Left forelimb (tissue), 1 donor: Measurements from ENCODE around the gene TTLL8.

Experiments used
- DNase-seq: peaks from one replicate; pipeline ENCODE4 v3.0.0-alpha.2; 2018; ENCODE audit warnings: low spot score

Gene TTLL8

GRCh38 chr22:50082961-50083461, 24.9 kb upstream of the TTLL8 start:
- no peak for DNase-seq

GRCh38 chr22:50082197-50082715, 24.2 kb upstream of the TTLL8 start:
- DNase-seq: no peak

GRCh38 chr22:50081426-50082196, 23.5 kb upstream of the TTLL8 start:
- DNase-seq: no peak

DNA sequence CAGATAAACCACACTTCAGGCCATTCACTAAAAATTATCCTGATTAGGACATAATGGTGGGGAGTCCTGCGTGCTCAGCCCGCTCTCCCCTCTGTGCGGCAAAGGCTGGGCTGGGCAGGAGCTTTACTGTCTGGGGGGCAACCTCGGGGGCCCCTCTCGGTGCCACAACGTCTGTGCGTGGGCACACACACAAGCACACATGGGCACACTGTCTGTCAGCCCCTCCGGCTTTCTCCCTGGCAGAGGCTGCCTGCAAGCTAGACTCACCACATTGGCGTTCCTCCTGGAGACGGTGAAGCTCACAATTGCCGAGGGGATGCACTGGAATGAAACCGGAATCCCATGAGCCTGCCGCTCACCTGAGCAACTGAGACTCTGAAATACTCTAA, 22.0 kb upstream of the TTLL8 start:
- no peak for DNase-seq

DNA sequence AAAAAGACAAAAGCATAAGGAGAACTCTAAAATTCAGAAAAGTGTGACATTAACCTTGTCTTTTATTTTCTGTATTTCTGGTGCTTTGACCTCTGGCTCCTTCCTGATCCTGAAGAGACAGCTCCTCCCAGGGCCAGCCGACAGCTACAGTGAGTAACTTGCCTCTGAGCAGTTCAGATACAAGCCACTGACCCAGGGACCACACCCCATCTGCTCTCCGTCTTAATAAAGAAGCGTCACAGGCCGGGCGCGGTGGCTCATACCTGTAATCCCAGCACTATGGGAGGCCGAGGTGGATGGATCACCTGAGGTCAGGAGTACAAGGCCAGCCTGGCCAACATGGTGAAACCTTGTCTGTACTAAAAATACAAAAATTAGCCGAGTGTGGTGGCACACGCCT, 20.7 kb upstream of the TTLL8 start:
- no peak for DNase-seq

DNA sequence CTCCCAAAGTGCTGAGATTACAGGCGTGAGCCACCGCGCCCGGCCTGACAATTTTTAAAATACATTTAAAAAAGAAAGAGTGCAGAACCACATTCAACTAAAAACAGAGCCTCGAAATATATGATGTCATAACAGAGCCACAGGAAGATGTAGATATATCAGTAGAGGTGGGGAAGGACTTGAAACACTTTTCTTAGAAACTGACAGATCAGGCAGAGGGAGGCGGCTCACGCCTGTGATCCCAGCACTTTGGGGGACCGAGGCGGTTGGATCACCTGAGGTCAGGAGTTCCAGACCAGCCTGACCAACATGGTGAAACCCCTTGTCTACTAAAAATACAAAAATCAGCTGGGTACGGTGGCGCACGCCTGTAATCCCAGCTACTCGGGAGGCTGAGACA, 20.1 kb upstream of the TTLL8 start:
- DNase-seq: no peak

DNA sequence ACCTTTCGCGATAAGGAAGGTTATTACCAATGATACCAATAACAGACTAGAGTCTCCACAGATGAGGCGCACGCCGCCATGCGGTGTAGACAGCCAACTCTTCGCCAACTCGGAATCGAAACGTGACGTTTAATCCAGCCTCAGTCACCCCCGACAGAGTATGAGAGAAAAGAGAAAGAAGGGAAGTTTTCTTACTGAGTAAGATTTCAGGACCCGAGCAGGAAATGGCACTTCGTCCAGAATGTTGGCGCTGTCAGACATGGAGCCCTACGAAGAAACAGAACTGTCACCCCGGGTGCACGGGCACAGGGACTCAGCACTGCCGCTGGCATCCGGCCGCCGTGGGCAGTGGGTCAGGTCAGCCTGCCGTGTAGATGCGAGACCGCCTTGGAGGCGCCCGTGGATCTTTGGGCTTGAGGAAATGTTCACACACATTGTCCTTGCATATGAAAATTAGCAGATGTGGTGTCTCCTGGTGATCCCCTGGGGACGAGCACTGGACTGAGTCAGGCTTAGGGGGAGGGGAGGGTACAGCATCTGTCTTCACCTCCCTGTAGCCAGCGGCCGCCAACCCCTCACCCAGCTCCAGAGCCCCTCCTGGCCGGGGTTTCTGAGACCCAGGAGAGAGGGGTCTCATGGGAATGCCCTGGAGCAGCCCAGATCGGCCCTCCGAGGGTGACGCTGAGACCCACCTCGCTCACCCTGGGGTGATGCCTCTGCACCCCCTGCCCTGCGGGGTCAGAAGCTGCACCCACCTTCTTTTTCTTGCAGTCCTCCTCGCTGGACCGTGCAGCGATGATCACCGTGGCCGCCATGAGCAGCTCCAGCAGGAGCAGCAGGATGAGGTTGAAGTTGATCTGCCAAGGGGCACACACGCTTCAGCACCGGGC, 18.8 kb upstream of the TTLL8 start:
- peak; percentile 54 for DNase-seq

DNA sequence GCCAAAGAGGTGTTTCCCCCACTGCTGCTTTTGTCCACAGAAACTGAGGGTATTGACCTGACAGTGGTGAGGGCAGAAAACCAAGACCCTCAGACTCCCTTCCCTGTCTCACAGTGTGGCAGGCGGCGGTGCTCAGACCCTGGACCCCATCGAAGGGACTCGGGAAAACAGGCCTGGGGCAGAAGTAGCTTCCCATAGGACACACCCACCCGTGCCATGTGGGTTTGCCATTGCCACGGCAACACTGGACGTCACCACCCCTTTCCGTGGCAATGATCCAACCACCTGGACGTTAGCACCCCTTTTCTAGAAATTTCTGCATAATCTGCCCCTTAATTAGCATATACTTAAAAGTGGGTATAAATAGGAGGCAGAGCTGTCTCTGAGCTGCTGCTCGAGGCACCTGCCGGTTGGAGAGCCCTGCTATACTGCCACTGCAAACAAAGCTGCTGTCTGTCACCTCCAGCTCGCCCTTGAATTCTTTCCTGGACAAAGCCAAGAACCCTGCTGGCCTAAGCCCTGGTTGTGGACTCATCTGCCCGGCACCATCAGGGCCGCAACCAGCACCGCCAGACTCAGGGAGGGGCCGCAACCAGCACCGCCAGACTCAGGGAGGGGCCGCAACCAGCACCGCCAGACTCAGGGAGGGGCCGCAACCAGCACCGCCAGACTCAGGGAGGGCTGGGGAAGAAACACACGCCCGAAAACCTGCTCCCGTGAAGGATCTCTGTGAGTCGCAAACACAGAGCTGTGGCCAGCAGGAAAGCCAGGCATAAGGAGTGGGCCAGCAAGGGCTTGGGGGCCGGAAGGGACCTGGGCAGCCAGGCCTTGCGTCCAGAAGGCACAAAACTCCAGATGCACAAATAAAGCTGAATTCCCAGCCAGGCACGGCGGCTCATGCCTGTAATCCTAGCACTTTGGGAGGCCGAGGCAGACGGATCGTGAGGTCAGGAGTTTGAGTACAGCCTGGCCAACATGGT, 16.7 kb upstream of the TTLL8 start:
- no peak for DNase-seq

DNA sequence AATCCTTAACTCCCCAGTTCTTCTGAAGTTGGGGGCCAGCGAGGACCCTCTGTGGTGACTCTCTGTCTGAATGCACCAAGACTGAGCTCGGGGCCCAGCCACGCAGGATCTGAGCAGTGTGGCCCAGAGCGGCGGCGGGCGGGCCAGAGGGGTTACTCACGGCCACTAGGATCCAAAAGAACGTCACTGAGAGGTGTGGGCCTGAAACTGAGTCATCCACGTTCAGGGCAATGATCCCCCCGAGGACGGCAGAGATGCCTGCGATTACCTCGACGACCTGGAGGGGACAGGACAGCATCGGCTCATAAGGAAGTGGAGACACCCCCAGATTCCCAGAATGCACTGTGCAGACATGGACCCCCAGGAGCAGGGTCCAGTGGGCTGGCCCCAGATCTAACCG, 16.0 kb upstream of the TTLL8 start:
- DNase-seq: no peak

DNA sequence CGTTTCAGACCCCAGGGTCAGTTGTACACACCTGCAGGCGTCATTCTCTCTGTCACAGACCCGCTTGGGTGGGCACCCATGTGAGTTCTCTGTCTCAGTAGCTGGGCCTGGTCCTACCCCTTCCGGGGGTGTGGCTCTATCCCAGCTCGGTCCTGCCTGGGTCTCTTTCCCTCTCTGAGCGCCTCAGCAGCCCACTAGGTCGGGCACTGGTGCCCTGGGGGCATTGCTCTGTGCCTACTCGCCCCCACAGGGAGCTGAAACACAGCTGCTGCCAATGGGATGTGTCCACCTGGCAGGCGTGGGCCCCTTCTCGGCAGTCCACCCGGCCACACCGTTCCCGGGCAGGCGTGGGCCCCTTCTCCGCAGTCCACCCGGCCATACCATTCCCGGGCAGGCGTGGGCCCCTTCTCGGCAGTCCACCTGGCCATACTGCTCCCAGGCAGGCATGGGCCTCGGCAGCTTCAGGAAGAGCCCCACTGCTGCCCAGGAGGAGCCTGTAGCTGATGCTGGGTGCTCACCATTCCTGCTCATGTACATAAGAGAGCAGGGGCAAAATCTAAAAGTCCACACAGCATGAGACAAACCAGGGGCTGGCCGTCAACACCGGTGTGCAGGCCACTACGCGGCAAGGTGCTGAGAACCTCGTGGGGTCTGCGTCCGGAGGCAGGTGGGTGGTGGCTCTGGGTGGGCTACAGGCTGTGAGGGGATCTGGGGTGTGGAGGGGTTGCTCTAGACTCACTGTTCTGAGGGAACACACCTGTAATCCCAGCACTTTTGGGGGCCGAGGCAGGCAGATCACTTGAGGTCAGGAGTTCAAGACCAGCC, 14.8 kb upstream of the TTLL8 start:
- DNase-seq: no peak

GRCh38 chr22:50072167-50072555, 14.1 kb upstream of the TTLL8 start:
- no peak for DNase-seq

DNA sequence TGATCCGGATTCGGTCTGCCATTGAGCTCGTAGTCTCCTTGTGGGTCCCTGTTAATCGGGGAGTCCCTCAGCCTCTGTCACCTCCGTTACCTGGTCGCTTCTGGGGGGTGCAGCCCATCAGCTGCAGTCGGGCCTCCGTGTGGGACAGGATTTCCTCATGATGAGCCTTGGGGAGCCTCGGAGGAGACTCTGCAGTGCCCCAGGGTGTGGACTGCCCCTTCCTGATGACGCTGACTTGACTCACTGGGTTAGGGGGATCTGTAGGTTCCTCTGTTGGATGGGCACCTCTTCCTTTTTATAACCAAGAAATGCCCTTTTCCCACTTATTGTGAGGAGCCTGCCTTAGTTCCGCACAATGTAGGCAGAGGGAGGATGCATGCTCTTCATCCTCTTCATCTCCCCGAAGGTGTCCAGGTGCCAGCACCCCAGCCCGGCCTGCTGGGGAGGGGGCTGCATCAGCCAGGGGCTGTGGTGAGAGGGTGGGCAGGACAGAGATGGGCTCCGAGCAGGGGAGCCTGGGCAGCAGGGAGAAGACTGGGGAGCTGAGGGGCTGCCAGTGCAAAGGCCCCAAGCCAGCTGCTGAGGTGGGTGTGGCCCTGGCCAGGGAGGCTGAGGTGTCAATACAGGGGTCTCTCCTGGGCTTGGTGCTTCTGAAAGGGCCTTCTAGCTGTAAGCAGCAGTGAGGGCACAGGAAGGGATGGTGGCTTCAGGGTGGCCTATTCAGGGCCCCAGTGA, 13.5 kb upstream of the TTLL8 start:
- no peak for DNase-seq

DNA sequence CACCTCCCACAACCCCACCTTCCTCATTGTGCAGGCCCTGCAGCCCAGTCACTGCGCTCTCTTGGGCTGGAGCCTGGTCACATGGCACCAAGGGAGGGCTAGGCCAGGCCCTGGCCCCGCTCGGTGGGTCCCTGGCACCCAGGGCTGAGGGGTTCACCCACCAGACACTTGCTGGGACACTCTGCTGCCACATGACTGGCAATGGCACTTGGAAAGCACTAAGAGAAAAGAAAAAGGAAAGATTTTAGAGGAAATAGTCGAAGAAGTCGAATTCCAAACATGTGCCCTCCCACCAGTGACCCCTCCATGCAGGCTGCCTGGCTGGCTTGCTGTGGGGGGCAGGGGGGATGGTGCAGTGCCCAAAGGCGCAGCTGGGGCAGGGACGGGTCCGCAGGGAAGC, 12.3 kb upstream of the TTLL8 start:
- DNase-seq: no peak

GRCh38 chr22:50068096-50068495, 10.0 kb upstream of the TTLL8 start:
- DNase-seq: no peak

- no peak for DNase-seq
Observed at GRCh38 chr22:50067244-50067643, 9.1 kb upstream of the TTLL8 start.

- no peak for DNase-seq
Observed at GRCh38 chr22:50064453-50064852, 6.4 kb upstream of the TTLL8 start.

- DNase-seq: no peak
Observed at GRCh38 chr22:50063589-50064393, 5.7 kb upstream of the TTLL8 start.

DNA sequence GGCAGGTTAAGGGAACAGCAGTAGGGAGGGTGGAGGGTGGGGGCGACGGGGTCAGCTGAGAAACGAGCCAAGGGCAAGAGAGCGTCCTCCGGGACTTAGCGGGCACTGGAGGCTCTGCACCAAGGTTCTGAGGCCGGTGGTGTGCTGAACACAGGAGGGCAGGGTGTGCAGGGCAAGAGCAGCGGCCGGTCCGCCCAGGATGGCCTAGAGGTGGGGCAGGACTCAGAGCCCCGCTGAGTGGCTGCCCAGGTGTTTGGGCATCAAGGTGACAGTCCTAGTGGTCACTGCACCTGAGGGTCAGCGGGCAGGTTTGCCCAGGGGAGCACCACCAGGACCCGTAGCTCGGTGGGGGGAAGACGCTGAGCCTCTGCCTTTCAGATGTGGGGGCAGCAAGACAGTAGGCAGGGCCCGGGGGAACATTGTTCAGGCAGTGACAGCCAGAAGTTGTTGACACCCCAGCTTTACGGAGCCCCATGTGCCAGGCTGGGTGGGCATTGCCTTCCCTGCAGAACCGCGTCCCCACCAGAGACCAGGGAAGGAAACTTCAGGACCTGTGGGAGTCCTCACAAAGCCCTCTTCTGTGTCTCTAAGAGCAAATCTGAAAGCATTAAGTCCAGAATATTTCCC, 4.5 kb upstream of the TTLL8 start:
- DNase-seq: no peak

- DNase-seq: no peak
Observed at GRCh38 chr22:50061824-50062355, 3.8 kb upstream of the TTLL8 start.
